H9 (cell line): ENCODE data around the gene PRPF4. TPM values are rescaled to one million over a fixed set of nuclear protein-coding genes. Genes with fewer than 3 reads are reported as not detected.

ENCODE experiments used
- DNase-seq: peaks from one replicate; pipeline ENCODE4 v3.0.0-alpha.2; 2017
- H2AFZ ChIP-seq: one replicate; pipeline ENCODE4 v1.6.1; 2013; ENCODE audit warnings: mild to moderate bottlenecking, low read length, control low read depth, moderate library complexity
- H2AK5ac ChIP-seq: 2 replicates; pipeline ENCODE4 v1.6.1; 2013; ENCODE audit warnings: low read length, control low read depth, mixed read lengths; ENCODE audit not compliant: insufficient read length
- H2BK120ac ChIP-seq: one replicate; pipeline ENCODE4 v1.6.1; 2013; ENCODE audit warnings: low read depth, mild to moderate bottlenecking, low read length, control low read depth, inconsistent platforms; ENCODE audit not compliant: poor library complexity, severe bottlenecking
- H2BK12ac ChIP-seq: 2 replicates; pipeline ENCODE4 v1.6.1; 2013; ENCODE audit warnings: low read length, control low read depth, mixed read lengths, low read depth; ENCODE audit not compliant: insufficient read length
- H2BK15ac ChIP-seq: 2 replicates; pipeline ENCODE4 v1.6.1; 2013; ENCODE audit warnings: low read depth, low read length, control low read depth
- H2BK20ac ChIP-seq: one replicate; pipeline ENCODE4 v1.6.1; 2013; ENCODE audit warnings: low read depth, mild to moderate bottlenecking, low read length, control low read depth, inconsistent platforms; ENCODE audit not compliant: poor library complexity, severe bottlenecking
- H2BK5ac ChIP-seq: 2 replicates; pipeline ENCODE4 v1.6.1; 2013; ENCODE audit warnings: low read length, control low read depth, mixed read lengths; ENCODE audit not compliant: insufficient read length
- H3K14ac ChIP-seq: 2 replicates; pipeline ENCODE4 v1.6.1; 2013; ENCODE audit warnings: low read length, control low read depth; ENCODE audit not compliant: insufficient read depth
- H3K18ac ChIP-seq: 2 replicates; pipeline ENCODE4 v1.6.1; 2013; ENCODE audit warnings: low read depth, mild to moderate bottlenecking, mixed read lengths, low read length, control low read depth; ENCODE audit not compliant: insufficient read length
- H3K23ac ChIP-seq: 2 replicates; pipeline ENCODE4 v1.6.1; 2013; ENCODE audit warnings: low read length, control low read depth, mixed read lengths, low read depth; ENCODE audit not compliant: insufficient read length
- H3K23me2 ChIP-seq: 2 replicates; pipeline ENCODE4 v1.6.1; 2013; ENCODE audit warnings: low read depth, mild to moderate bottlenecking, mixed read lengths, low read length, control low read depth; ENCODE audit not compliant: insufficient read length, poor library complexity, severe bottlenecking
- H3K27ac ChIP-seq: 2 replicates; pipeline ENCODE4 v1.5.1; 2013; ENCODE audit warnings: low read length, control low read depth, mixed read lengths, low read depth; ENCODE audit not compliant: insufficient read length
- H3K27me3 ChIP-seq: 2 replicates; pipeline ENCODE4 v1.6.1; 2013; ENCODE audit warnings: low read length, control low read depth, inconsistent platforms; ENCODE audit not compliant: insufficient read depth
- H3K4ac ChIP-seq: 2 replicates; pipeline ENCODE4 v1.6.1; 2013; ENCODE audit warnings: low read depth, mild to moderate bottlenecking, control low read depth, inconsistent platforms, low read length, moderate library complexity
- H3K4me1 ChIP-seq: 2 replicates; pipeline ENCODE4 v1.6.1; 2013; ENCODE audit warnings: low read length, control low read depth, inconsistent platforms; ENCODE audit not compliant: insufficient read depth
- H3K4me2 ChIP-seq: 2 replicates; pipeline ENCODE4 v1.6.1; 2013; ENCODE audit warnings: low read length, control low read depth, mixed read lengths; ENCODE audit not compliant: insufficient read length, insufficient read depth
- H3K56ac ChIP-seq: 2 replicates; pipeline ENCODE4 v1.6.1; 2013; ENCODE audit warnings: low read depth, mild to moderate bottlenecking, mixed read lengths, low read length, control low read depth; ENCODE audit not compliant: insufficient read length
- H3K79me1 ChIP-seq: 2 replicates; pipeline ENCODE4 v1.6.1; 2013; ENCODE audit warnings: low read depth, mild to moderate bottlenecking, moderate library complexity, low read length, control low read depth, inconsistent platforms; ENCODE audit not compliant: insufficient read depth, poor library complexity, severe bottlenecking
- H3K79me2 ChIP-seq: 2 replicates; pipeline ENCODE4 v1.6.1; 2013; ENCODE audit warnings: low read length, control low read depth, inconsistent platforms; ENCODE audit not compliant: insufficient read depth
- H3K9ac ChIP-seq: 2 replicates; pipeline ENCODE4 v1.6.1; 2013; ENCODE audit warnings: low read length, control low read depth, mixed read lengths; ENCODE audit not compliant: insufficient read length; ENCODE audit errors: extremely low read depth
- H3K9me3 ChIP-seq: one replicate; pipeline ENCODE4 v1.6.1; 2013; ENCODE audit warnings: low read depth, low read length, inconsistent platforms; ENCODE audit not compliant: control insufficient read depth
- H3T11ph ChIP-seq: one replicate; pipeline ENCODE4 v1.6.1; 2013; ENCODE audit warnings: mild to moderate bottlenecking, low read length, control low read depth, inconsistent platforms
- H4K20me1 ChIP-seq: one replicate; pipeline ENCODE4 v1.6.1; 2013; ENCODE audit not compliant: control insufficient read depth, insufficient read length, insufficient read depth
- H4K5ac ChIP-seq: 2 replicates; pipeline ENCODE4 v1.6.1; 2013; ENCODE audit warnings: low read depth, mild to moderate bottlenecking, mixed read lengths, low read length, control low read depth; ENCODE audit not compliant: insufficient read length
- H4K8ac ChIP-seq: replicated peaks from 2 replicates; pipeline ENCODE4 v1.6.1; 2013; ENCODE audit warnings: low read length, control low read depth, mixed read lengths, low read depth; ENCODE audit not compliant: insufficient read length
- H4K91ac ChIP-seq: 2 replicates; pipeline ENCODE4 v1.6.1; 2013; ENCODE audit warnings: low read depth, mild to moderate bottlenecking, moderate library complexity, mixed read lengths, low read length, control low read depth; ENCODE audit not compliant: insufficient read length
- H3K27ac Mint-ChIP-seq, 3 experiments: 2 replicates in 2 of 3; 3 replicates in 1 of 3; pipeline ENCODE4 v1.8.0; 2020 to 2021; ENCODE audit warnings: mixed read lengths in 3 of 3, mild to moderate bottlenecking in 1 of 3, moderate library complexity in 1 of 3
- H3K27me3 Mint-ChIP-seq: 2 replicates; pipeline ENCODE4 v1.8.0; 2021; ENCODE audit warnings: low read depth, mild to moderate bottlenecking, moderate library complexity, mixed read lengths
- H3K36me3 Mint-ChIP-seq, 3 experiments: 2 replicates in 2 of 3; 3 replicates in 1 of 3; pipeline ENCODE4 v1.8.0; 2020 to 2021; ENCODE audit warnings: low read depth in 3 of 3, mixed read lengths in 3 of 3; ENCODE audit not compliant: insufficient read depth in 1 of 3
- H3K4me1 Mint-ChIP-seq, 2 experiments: 2 replicates each; pipeline ENCODE4 v1.8.0; 2020; ENCODE audit warnings: mixed read lengths in 2 of 2
- H3K4me3 Mint-ChIP-seq, 2 experiments: 2 replicates in 1 of 2; 3 replicates in 1 of 2; pipeline ENCODE4 v1.8.0; 2020 to 2021; ENCODE audit warnings: mild to moderate bottlenecking in 2 of 2, mixed read lengths in 2 of 2, moderate library complexity in 1 of 2
- H3K9me3 Mint-ChIP-seq, 2 experiments: 2 replicates in 1 of 2; 3 replicates in 1 of 2; pipeline ENCODE4 v1.8.0; 2020; ENCODE audit warnings: mild to moderate bottlenecking in 2 of 2, mixed read lengths in 2 of 2, moderate library complexity in 1 of 2
- WGBS: extraction: QIAGEN DNeasy Blood & Tissue Kit; methylation state at CpG from one replicate; pipeline ENCODE4 v1.1.7; 2013; ENCODE audit warnings: missing lambda C conversion rate, low lambda C conversion rate, mixed read lengths; ENCODE audit not compliant: insufficient read length; ENCODE audit errors: extremely low coverage; 5-methylcytosine and 5-hydroxymethylcytosine counted together
- total RNA-seq: library from RNA; stranded (reverse); gene quantifications from 2 replicates; pipeline ENCODE4 v1.2.1, GENCODE V29; 2021
- TF ChIP-seq, protein P1 (sequence below): fragments of 200-600 bp; sonication (generic); conservative IDR thresholded peaks from 3 replicates; pipeline ENCODE4 v1.8.0; 2021; ENCODE audit warnings: antibody characterized with exemption, mild to moderate bottlenecking

The PRPF4 gene
- total RNA-seq, 1 experiment from 2014 or later: 49.8 TPM

DNA sequence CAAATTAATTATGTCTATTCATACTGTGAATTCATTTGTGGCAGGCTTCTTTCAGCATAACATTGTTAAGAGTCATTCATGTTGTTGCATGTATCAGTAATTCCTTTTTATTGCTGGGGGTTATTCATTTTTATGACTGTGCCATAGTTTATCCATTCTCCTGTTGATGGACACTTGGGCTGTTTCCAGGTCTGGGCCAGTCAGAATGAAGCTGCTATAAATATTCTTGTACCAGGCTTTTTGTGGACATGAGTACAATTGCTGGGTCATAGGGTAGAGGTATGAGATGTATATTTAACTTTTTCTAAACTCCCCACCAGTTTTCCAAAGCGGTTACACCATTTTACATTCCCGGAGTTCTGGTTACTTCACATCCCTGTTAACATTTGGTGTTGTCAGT lies 13.6 kb downstream of the PRPF4 start:
- Histone ChIP-seq H3K56ac (no peak overlapping the region), H2BK120ac (no peak overlapping the region), H3K79me2 (no peaks in the 10 kb centered on the region), H3K9ac (no peak overlapping the region), H3K4me2 (no peak overlapping the region), H3K27me3 (no peaks in the 10 kb centered on the region), H4K8ac (no peak overlapping the region), H3K23ac (no peak overlapping the region), H2BK15ac (no peak overlapping the region), H3K18ac (no peak overlapping the region), H4K5ac (no peak overlapping the region), H3K14ac (no peak overlapping the region), H4K91ac (no peak overlapping the region), H4K20me1 (no peaks in the 10 kb centered on the region), H3K4ac (no peak overlapping the region), H3K27ac (no peak overlapping the region), H2AK5ac (no peak overlapping the region), H2BK20ac (no peak overlapping the region), H3K4me1 (no peaks in the 10 kb centered on the region), H3K9me3 (no peaks in the 10 kb centered on the region), H2BK5ac (no peak overlapping the region), H2AFZ (no peak overlapping the region), H3K79me1 (no peaks in the 10 kb centered on the region), H3K23me2 (no peaks in the 10 kb centered on the region), H2BK12ac (no peak overlapping the region), H3T11ph (no peak overlapping the region)
- DNase-seq: no peak
- H3K36me3 Mint-ChIP-seq: peaks cover 39 to 84% (median 77%) of the 10 kb centered on the region in 3 experiments; a peak in 6 of 7 replicates
- WGBS: no CpG with 5 or more reads among the region's 2 CpGs
- TF ChIP-seq, protein P1, sequence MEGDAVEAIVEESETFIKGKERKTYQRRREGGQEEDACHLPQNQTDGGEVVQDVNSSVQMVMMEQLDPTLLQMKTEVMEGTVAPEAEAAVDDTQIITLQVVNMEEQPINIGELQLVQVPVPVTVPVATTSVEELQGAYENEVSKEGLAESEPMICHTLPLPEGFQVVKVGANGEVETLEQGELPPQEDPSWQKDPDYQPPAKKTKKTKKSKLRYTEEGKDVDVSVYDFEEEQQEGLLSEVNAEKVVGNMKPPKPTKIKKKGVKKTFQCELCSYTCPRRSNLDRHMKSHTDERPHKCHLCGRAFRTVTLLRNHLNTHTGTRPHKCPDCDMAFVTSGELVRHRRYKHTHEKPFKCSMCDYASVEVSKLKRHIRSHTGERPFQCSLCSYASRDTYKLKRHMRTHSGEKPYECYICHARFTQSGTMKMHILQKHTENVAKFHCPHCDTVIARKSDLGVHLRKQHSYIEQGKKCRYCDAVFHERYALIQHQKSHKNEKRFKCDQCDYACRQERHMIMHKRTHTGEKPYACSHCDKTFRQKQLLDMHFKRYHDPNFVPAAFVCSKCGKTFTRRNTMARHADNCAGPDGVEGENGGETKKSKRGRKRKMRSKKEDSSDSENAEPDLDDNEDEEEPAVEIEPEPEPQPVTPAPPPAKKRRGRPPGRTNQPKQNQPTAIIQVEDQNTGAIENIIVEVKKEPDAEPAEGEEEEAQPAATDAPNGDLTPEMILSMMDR: no peak
- no peak overlapping the region for H3K27ac Mint-ChIP-seq
- no peaks in the 10 kb centered on the region for H3K27me3 Mint-ChIP-seq
- no peaks in the 10 kb centered on the region for H3K4me1 Mint-ChIP-seq
- no peaks in the 10 kb centered on the region for H3K9me3 Mint-ChIP-seq
- H3K4me3 Mint-ChIP-seq: no peak overlapping the region
